Activated T-helper 9 cell treated with anti-CD3 and anti-CD28 coated beads, Interleukin-2, amount 50 U/mL, for 16 hours (primary cell): ENCODE results near the gene RDH5.
"Not testable (repeated sequence)": the region's sequence is repeated elsewhere in the genome, so short reads cannot be mapped to it uniquely, and the experiment has no call there.

Source experiments
- DNase-seq: peaks from one replicate; pipeline ENCODE4 v3.0.0-alpha.2; 2020; ENCODE audit warnings: low read depth

The RDH5 gene

GRCh38 chr12:55745361-55746173 is 25.4 kb downstream of the RDH5 start:
- DNase-seq, result no peak

GRCh38 chr12:55746174-55746912 is 26.1 kb downstream of the RDH5 start:
- DNase-seq, result no peak

DNA sequence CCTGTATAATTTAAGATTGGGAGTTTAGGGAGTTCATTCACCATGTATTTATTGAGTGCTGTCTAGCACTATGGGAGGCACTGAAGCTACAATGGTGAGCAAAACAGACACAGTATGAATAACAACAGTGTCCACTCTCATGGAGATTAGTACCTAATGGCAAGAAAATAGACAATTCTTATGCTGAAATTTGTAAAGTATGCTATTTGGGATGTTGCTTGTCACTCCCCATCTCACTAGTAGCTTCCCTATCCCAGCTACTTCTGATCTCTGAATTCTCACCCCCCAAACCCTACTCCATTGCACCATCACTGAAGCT is 26.7 kb downstream of the RDH5 start:
- DNase-seq, result no peak

DNA sequence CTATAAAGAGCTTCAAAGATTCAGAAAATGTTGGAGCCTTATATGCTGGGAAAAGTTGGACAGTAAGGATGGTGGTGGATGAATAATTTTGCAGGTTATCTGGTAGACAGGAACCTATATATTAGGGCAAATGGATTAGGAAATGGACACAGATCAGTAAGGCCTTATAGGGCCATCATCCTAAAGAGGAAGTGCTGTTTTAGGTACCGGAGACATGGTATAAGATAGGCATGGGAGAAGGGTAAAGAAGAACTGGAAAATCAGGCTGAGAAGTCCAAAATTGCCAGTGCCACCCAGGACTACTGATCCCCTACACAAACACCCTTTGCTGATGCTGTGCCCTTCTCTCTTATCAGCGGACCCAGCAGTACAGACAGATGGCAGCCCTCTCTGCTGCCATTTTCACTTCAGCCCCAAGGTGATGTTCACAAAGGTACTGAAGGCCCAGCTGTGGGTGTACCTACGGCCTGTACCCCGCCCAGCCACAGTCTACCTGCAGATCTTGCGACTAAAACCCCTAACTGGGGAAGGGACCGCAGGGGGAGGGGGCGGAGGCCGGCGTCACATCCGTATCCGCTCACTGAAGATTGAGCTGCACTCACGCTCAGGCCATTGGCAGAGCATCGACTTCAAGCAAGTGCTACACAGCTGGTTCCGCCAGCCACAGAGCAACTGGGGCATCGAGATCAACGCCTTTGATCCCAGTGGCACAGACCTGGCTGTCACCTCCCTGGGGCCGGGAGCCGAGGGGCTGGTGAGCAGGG is 28.2 kb downstream of the RDH5 start:
- DNase-seq, result no peak

- DNase-seq, result no peak
Measured at GRCh38 chr12:55755246-55755645, 35.1 kb downstream of the RDH5 start.

GRCh38 chr12:55757701-55758100 is 37.5 kb downstream of the RDH5 start:
- DNase-seq, result no peak

DNA sequence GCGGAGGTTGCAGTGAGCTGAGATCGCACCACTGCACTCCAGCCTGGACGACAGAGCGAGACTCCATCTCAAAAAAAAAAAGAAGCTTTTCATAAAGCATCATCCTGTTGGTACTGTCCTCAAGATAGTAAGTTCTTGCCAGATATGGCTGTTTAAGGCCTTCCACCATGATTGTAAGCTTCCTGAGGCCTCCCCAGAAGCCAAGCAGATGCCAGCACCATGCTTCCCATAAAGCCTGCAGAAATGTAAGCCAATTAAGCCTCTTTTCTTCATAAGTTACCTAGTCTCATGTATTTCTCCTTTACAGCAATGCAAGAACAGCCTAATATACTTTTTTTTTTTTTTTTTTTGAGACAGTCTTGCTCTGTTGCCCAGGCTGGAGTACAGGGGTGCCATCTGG is 38.4 kb downstream of the RDH5 start:
- DNase-seq, result not testable (repeated sequence)

GRCh38 chr12:55760663-55761062 is 40.5 kb downstream of the RDH5 start:
- no peak for DNase-seq

- DNase-seq, result no peak
Measured at GRCh38 chr12:55762646-55763045, 42.5 kb downstream of the RDH5 start.

GRCh38 chr12:55765736-55766290 is 45.6 kb downstream of the RDH5 start:
- DNase-seq, result no peak

GRCh38 chr12:55767156-55767555 is 47.0 kb downstream of the RDH5 start:
- DNase-seq, result no peak

DNA sequence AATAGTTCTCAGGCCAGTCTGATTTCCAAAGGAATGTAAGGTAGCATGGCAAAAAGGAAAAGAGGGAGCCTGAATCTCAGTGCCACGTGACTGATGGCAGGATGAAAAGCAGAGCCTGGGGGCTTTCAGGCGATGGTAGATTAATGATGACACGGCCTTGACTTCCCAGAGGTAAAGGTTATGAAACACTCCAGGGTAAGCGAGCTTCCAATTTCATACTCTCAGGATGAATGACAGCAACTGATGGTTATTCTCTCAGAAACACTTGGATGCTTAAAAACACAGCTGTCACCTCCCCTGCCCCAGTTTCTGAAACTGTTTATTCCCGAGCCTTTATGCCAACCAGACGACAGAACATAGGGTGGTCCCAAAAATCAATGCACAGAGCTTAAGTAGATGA is 51.5 kb downstream of the RDH5 start:
- DNase-seq, result no peak
